HG03196 (cell line): Measurements from ENCODE around the gene DDX27.

Source experiments
- ATAC-seq: cut with Tn5 transposase; IDR thresholded peaks from one replicate; pipeline ENCODE4 v1.9.1; 2021; ENCODE audit not compliant: unreplicated experiment

Gene DDX27

GRCh38 chr20:49276961-49277785, 58.0 kb downstream of the DDX27 start:
- no peak for ATAC-seq

DNA sequence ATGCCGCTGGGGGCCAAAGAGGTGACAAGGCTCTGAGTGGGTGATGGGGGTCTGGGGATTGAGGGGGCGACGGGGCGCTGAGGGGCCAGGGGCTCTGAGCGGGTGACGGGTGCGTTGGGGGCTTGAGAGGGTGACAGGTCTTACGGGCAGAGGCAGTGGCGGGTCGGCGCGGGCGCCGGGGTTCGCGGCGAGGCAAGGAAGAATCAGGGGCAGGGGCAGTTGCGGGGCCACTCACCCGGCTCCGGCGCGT, 58.5 kb downstream of the DDX27 start:
- no peak for ATAC-seq

DNA sequence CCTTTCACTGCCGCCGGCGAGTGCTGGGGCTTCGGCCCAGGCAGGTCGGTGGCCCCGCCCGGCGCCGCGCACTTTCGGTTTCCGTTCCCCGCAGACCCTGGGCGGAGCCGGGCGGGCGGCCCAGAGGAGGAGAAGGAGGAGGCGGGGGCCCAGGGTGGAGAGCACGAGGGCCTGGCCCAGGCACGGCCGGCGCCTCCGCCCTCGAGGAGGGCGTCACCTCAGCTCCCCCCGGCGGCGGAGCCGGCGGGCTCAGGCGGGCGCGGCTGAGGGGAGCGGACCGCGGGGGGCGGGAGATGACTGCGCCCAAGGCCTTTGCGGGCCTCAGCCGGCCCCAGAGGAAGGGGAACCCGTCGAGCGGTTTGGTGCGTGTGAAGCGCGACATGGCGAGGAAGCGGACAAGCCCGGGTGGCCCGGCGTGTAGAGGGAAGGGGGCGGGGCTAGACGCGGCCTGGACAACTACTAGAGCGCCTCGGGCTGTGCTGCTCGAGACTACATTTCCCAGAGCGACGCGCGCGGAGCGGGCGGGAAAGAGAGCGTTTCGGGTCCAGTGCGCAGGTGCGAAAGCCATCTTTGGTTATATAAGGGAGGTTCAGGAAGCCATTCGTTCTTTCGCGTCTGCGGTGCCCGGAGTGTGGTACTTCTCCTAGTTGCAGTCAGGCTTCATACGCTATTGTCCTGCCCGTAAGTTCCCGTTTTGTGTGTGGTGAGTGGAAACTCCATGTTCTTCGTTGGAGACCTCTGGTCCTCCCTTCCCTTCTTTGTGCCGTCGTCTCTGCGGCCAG, 59.0 kb downstream of the DDX27 start, which contains the start of gene ZNFX1:
ZNFX1 (minus strand) TSS at position 22 of the 782 bp plus-strand sequence. CDS start 2,218 bp downstream, outside the sequence.
- peak; percentile 83 for ATAC-seq

- ATAC-seq: no peak
Measured at GRCh38 chr20:49278818-49279676, 59.8 kb downstream of the DDX27 start.

GRCh38 chr20:49279677-49280462, 60.7 kb downstream of the DDX27 start:
- no peak for ATAC-seq

- no peak for ATAC-seq
Measured at GRCh38 chr20:49280463-49281058, 61.3 kb downstream of the DDX27 start.

DNA sequence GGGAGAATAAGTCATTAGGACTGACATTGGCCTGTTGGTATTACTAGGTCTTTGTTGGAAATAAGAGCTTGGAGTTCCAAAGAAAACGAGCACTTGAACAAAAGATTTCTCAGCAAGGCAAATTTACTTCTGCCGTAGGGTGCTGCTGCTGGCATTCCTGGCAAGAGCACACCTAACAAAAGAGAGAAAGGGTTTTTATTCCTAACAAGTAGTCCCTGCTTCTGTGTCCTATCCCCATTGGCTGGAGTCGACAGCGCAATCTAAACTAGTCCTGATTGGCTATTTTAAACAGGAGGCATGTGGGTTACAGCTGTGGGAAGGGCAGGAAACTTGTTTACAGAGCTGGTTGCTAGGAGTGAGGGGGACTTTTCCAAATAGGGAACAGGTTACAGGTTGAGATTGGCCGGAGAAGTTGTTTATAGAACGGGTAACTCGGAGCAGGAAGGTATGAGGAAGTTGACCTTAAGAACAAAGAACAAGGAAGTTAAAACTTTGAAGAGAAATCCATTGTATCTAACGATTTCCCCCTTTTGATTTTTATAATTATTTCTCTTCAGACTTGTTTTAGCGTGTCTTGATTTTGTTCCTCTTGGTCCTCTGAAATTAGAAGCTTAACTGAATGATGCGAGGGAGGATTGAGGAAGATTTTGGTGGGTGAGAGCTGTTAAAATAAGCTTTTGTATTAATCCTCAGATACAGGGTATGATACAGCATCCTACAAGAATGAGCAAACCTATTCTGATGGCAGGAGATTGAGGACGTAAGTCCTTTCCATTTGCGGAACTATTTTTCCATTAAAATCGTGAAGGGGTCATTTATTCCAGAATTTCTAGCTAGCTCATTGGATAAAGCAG, 62.1 kb downstream of the DDX27 start:
- no peak for ATAC-seq

GRCh38 chr20:49281913-49282467, 62.8 kb downstream of the DDX27 start:
- ATAC-seq: no peak

DNA sequence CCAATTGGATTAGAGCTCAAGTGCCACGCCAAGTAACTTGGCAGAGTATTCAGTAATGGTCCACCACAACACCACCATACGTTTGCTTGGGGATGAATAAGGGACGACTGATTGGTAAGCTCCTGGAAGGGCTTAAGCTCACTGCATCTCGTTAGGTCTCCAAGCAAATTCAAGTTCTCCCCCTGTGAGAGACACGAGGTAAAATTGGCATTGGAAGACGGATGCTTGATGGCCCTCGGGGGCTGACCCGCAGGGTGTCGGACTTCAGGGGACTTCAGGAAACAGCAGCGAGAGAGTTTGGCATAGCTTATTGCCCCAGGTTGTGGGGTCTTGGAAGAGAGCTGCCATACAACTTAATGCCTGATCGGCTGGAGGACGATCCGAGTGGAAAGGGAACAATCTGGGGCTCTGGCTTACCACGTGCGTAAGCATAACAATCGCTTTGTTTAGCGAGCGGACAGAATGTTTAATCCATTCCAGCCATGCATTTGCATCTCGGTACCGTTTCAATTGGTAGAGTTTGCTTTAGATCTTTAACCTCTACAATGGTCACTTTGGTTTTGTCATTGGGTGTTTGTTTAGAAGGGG, 63.5 kb downstream of the DDX27 start:
- ATAC-seq: no peak

DNA sequence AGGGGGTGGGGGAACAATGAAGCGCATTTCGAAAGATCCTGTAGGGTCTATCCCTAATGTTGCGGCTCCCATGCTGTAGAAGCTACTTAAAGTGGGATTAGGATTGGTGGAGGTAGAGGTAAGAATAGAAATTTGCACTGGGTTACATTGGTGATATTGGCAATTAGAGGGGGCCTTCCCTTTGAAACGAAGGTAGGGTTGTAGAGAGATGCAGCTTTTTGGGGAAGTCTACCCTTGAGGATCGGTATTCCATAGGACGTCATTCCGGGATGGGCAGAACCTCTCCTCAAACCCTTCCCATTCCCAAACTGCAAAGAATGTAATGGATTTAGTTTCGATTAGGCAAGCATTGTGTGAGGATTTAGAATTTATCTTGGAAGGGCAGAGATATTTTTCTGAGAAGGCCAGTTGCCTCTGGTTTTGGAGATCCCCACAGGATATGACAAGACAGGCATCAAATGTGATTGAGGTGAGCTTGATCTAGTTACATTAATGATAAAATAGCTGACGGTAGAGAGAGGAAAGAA, 64.0 kb downstream of the DDX27 start:
- ATAC-seq: no peak

- ATAC-seq: no peak
Measured at GRCh38 chr20:49283703-49284625, 64.7 kb downstream of the DDX27 start.

GRCh38 chr20:49284818-49285217, 65.6 kb downstream of the DDX27 start:
- no peak for ATAC-seq

GRCh38 chr20:49285233-49285668, 66.0 kb downstream of the DDX27 start:
- ATAC-seq: no peak

- ATAC-seq: no peak
Measured at GRCh38 chr20:49285813-49286494, 66.7 kb downstream of the DDX27 start.

DNA sequence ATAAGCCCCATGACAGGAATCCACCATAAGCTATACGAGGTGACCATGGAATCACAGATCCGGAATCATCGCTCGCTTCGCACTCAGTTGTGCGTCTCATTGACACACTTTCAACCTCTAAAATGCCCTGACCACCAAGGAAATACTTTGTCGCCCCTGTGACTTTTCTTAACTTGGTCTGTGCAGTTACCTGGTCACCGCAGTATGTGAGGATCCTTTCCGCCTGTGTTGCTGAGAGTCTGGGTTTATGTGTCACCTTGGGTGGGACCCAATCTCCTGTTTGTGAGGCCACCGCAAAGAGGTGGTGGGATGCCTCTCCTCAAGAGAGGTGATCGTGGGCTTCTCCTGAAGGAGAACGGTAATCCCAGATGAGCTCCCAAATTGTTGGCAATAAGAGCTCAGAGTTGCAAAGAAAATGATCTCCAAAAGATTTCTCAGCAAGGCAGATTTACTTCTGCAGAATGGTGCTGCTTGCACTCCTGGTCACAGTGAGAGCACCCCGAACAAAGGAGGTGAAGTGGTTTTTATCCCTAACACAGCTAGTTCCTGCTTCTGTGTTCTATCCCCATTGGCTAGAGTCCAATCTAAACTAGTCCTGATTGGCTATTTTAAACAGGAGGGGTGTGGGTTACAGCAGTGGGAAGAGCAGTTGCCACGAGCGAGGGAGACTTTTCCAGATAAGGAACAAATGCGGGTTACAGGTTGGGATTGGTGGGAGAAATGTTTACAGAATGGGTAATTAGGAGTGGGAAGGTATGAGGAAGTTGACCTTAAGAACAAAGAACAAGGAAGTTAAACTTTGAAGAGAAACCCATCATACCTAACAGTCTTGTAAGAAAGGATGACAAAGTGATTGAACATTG, 67.7 kb downstream of the DDX27 start:
- no peak for ATAC-seq
